CD4-positive, alpha-beta T cell treated with Interleukin-6 for 4 hours (primary cell): ENCODE results near the gene EIF2B4.

Source experiments
- DNase-seq: peaks from one replicate; pipeline ENCODE4 v3.0.0-alpha.2; 2020; ENCODE audit warnings: mixed read lengths

EIF2B4 gene

GRCh38 chr2:27370026-27370815, at the start of gene EIF2B4, which contains the start of gene SNX17:
EIF2B4 (minus strand) TSS chr2:27370338; CDS start chr2:27370314, 24 bp downstream.
SNX17 (plus strand) TSS chr2:27370616; CDS start chr2:27370744, 128 bp downstream.
- DNase-seq: peak; percentile 99

DNA sequence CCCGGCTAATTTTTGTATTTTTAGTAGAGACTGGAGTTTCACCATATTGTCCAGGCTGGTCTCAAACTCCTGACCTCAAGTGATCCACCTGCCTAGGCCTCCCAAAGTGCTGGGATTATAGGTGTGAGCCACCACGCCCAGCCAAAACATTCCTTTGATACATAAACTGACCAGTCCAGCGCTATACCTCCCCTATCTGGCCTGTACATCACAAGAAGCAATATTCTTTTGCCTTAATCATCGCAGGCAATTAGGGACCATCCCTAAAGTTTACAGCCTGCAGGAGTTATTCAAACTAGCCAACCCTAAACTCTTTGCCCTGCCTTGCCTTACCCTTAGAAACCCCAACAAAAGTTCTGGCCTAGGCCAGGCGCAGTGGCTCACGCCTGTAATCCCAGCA, 46.0 kb upstream of the EIF2B4 start:
- DNase-seq: no peak

DNA sequence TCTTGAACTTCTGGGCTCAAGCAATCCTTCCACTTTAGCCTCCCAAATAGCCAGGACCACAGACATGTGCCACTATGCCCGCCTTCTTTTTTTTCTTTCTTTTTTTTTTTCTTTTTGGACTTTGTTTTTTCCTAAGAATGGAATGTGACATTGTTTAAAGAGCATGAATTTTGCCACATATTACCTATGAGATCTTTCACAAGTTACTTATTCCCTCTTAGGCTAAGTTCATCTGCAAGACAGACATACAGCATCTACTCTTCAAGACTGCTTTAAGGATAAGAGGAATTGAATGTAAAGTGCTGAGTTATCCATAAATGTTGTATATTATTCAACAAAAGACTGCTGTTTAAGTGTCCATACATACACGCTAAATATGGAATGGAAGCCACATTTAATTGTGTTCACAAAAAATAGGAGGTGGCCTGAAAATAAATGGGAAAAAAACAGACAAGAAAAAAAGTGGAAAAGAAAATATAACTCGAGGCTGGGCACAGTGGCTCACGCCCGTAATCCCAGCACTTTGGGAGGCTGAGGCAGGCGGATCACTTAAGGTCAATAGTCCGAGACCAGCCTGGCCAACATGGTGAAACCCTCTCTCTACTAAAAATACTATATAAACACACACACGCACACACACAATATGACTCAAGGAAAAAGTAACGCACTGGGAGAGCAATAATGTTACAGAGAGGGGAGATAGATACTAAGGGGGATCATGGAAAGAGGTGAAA, 42.4 kb upstream of the EIF2B4 start:
- no peak for DNase-seq

DNA sequence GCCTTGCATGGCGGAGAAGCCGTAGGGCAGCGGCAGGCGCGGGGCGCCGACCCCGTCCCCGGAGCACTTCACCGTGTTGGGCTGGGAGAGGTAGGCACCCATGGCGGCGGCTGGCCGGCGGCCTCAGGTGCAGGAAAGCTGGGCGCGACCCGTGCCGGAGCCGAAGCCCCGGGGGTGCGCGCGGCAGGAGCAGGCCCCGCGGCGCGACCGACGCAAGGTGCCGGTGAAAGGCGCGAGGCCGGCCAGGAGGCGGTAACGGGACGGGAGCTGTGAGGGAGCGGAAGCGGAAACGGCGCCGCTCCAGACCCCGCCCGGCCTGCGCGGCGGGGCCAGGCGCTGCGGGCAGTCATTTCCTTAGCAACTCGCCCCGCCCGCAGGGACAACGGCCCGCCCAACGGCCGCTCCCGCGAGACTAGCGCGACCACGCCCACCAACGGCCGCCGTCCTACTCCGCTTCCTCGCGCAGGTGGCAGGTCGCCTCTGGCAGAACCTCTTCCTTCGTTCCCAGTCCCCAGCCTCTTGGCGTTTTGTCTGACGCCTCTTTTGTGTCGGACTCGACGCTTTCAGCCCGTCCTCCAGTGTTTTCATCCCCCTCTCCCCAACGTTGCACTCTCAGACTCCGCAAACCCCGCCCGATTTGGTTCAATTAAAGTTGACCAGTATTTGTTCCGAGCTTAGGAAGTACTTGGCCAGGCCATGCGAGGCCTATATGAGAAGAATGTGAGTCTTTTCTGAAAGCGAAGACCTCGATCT, 39.4 kb upstream of the EIF2B4 start, which contains the start of gene PPM1G:
TSS of gene PPM1G (minus strand) at position 271 of the 753 bp plus-strand sequence. CDS start at position 102, 169 bp downstream.
- DNase-seq: peak; percentile 98

GRCh38 chr2:27408601-27409320, 38.6 kb upstream of the EIF2B4 start:
- no peak for DNase-seq

DNA sequence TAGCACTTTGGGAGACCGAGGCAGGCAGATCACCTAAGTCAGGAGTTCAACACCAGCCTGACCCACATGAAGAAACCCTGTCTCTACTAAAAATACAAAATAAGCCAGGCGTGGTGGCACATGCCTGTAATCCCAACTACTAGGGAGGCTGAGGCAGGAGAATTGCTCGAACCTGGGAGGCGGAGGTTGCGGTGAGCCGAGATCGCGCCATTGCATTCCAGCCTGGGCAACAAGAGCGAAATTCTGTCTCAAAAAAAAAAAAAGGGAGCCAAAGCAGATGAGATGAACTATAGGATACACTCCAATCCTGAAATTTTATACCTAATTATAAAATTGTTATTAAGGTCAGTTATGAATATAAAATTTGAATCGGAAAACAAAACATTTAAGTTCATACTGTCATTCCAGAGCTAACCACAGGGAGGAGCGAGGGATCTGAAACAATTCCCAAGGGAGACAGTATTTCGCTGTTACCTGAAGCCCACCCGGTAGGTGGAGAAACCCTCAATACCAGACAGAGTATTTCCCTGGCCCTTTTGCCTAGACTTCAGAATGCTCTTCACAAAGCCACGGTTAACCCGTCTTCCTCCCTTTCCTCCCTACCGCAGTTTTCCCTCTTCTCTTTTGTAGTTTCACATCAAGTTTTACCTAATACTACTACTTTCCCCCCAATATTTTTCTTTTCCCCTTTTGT, 37.8 kb upstream of the EIF2B4 start:
- DNase-seq: no peak

- no peak for DNase-seq
Measured at GRCh38 chr2:27400348-27401135, 30.4 kb upstream of the EIF2B4 start.

GRCh38 chr2:27398962-27399361, 28.8 kb upstream of the EIF2B4 start:
- no peak for DNase-seq

DNA sequence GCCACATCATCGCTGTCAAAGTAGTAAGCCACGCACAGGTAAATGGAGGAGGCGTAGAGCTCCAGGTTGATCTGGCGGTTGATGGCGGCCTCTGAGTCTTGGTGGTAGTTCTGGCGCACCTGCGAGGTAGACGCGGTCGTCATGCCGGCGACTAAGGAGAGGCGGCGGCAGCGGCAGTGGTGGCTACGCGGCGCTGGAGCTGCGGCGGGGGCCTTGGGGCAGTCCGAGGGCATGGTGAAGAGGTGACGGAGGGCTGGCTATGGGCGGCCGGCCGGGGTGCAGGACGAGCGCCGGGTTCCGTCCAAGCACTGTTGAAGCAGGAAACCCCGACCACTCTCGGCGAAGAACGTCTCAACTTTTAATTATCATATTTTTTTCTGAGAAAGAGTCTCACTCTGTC, 23.1 kb upstream of the EIF2B4 start:
- no peak for DNase-seq

- no peak for DNase-seq
Measured at GRCh38 chr2:27390822-27391679, 20.9 kb upstream of the EIF2B4 start.

GRCh38 chr2:27381577-27382181, 11.5 kb upstream of the EIF2B4 start:
- DNase-seq: no peak

GRCh38 chr2:27380626-27381545, 10.7 kb upstream of the EIF2B4 start, which contains the start of gene ZNF513:
ZNF513 (minus strand) TSS chr2:27380734; CDS start chr2:27380526, 208 bp downstream.
- DNase-seq: peak; percentile 92

DNA sequence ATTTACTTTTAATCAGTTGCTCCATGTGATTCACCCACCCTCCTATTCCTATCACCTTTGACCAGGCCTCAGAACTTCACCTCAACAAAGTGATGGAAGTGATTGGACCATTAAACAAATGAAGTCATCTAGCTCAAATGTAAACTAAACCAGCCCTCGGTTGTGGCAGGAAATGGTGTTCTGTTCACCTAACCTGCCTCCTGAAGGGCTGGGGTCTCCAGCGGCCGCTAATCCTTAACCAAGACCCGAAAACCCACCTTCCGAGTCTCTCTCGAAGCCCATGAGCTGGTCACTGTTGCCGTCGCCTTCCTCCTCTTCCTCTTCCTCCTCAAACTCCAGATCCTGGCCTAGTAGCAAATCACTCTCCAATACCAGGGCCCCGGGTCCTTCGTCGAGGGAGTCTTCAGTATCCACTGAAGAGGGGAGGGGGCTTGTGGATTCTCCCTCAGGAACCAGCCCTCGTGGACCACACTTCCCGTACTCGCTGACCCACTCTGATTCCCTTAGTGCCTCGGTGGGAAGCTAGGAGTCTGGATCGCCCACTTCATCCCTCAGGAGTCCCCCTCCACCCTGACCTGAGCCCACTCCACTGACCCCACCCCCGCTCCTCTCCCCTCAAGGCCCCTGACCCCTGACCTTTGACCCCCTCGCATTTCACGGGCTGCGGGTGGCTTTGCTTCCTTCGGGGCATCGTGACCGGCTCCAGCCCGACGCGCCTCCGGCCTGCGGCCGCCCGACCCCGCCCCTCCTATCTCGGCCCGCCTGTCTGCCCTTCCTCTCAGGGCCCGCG, 9.9 kb upstream of the EIF2B4 start:
- peak; percentile 61 for DNase-seq

DNA sequence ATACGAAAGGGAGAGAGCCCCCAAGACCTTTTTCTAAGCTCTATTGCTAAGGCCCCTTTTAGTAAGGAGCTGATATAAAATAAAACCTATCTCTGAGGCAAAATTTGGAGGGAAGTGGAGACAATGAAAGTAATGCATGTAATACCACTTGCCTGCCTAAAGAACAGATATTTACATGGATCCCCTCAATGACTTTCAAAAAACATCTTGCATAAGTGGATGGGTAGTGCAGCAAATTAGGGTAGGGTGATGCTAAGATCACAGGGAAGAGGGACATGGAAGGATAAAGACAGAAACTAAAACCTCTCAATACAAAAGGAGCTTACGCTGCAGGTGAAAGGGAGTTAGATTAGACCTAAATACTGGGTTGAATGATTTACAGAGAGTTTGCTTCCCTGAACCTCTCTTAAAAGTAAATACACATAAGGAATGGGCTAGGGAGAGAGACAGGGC, 9.3 kb upstream of the EIF2B4 start:
- no peak for DNase-seq

DNA sequence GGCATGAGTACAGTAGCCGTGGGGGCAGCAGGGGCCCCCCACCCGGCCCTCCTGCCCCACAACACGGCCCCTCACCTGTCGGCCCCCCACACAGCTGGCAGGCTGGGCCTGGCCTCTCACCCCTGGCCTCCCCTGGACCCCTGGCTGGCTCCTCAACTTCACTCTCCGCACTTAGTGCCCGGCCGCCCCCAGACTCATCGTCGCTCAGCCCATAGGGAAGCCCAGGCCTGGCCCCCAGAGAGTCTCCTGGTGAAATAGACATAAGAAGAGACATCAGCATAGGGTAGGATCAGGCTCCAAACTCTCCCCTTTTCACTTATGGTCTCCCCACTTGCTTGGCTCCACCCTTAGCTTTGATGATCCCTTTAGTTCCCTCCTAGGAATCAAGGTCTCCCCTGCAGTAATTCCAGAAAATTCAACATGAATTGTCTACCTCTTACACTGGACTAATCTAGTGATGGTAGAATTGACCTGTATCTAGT, 8.7 kb upstream of the EIF2B4 start:
- no peak for DNase-seq

- DNase-seq: peak; percentile 15
Measured at GRCh38 chr2:27378096-27378808, 8.1 kb upstream of the EIF2B4 start.
